ENCODE results near the gene LGALS3.
A peak's percentile ranks its signal among the peaks of the same experiment; 100 is the strongest.

Gene LGALS3

DNA sequence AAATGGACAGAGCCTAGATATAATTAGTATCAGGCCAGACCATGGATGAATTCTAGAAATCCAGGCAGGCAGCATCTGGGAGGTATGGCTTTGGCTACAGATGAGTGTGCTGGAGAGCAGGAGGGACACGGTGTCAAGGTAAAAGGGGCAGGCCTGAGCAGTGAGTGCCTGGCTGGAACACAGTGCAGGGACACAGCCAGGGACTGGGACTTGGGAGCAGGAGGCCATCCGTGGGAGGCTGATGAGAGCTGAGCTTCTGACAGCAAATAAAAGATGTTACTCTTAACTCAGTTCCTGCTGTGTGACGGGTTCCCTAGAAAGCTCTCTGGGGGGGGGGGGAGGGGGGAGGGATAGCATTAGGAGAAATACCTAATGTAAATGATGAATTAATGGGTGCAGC lies 13.6 kb upstream of the LGALS3 start:
- H3K27ac ChIP-seq = no peak overlapping the region
- no peak for TF ChIP-seq ZFX (IDR thresholded peaks at IDR 0.05)
- TF ChIP-seq, protein P1, sequence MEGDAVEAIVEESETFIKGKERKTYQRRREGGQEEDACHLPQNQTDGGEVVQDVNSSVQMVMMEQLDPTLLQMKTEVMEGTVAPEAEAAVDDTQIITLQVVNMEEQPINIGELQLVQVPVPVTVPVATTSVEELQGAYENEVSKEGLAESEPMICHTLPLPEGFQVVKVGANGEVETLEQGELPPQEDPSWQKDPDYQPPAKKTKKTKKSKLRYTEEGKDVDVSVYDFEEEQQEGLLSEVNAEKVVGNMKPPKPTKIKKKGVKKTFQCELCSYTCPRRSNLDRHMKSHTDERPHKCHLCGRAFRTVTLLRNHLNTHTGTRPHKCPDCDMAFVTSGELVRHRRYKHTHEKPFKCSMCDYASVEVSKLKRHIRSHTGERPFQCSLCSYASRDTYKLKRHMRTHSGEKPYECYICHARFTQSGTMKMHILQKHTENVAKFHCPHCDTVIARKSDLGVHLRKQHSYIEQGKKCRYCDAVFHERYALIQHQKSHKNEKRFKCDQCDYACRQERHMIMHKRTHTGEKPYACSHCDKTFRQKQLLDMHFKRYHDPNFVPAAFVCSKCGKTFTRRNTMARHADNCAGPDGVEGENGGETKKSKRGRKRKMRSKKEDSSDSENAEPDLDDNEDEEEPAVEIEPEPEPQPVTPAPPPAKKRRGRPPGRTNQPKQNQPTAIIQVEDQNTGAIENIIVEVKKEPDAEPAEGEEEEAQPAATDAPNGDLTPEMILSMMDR (conservative IDR thresholded peaks at IDR 0.05) = no peak

DNA sequence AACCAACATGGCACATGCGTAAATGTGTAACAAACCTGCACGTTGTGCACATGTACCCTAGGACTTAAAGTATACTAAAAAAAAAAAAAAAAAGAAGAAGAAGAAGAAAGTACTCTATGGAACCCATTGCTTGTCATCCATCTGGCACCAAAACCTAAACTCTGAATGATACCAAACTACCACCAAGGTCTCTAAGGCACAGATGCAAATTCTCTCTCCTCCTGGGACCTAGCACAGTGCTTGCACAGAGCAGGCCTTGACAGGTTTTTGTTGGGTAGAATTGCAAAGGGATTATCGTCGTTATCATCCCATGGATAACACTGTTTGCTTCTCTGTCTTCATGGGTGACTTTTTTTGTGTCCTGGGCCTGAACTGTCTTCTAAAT lies 13.2 kb upstream of the LGALS3 start:
- no peak for TF ChIP-seq ZFX (IDR thresholded peaks at IDR 0.05)
- TF ChIP-seq, protein P1 (conservative IDR thresholded peaks at IDR 0.05) = no peak
- no peak overlapping the region for H3K27ac ChIP-seq

DNA sequence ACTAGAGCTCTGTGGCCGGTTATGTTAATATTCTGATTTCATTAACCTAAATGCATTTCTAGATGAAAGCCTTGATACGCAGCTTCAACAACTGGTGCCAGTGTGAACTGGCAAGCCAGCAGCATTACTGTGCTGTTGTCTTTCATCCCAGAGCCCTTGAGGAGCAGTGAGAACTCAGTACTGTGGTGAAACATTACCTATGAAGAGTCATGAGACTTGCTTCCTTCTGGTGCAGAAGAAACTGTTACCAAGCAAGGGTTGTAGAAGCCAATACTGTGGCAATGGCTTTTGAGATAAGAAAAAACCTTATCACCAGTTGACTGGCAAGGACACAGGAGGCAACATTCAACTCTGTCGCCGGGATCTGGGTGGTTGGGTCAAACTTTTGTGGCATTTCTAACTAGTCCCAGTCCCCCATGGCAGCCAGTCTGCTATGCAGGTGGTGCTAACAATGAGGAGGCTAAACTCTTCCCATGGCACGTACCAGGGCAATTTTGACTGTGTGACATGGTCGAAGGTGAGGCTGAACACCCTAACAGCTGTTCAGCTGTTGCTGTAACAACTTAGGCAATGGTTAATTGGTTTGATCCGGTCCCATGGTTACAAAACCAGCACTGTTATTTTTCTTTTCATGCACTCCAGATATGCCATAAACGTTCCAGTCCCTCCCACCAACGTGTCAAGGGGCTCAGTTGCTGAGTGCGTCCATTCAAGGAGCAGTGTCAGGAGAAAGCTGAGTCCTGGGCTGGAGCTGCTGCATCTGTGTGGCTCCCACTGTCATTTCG lies 12.6 kb upstream of the LGALS3 start:
- TF ChIP-seq, protein P1 (conservative IDR thresholded peaks at IDR 0.05) = no peak
- no peak for TF ChIP-seq ZFX (IDR thresholded peaks at IDR 0.05)
- H3K27ac ChIP-seq = no peak overlapping the region

DNA sequence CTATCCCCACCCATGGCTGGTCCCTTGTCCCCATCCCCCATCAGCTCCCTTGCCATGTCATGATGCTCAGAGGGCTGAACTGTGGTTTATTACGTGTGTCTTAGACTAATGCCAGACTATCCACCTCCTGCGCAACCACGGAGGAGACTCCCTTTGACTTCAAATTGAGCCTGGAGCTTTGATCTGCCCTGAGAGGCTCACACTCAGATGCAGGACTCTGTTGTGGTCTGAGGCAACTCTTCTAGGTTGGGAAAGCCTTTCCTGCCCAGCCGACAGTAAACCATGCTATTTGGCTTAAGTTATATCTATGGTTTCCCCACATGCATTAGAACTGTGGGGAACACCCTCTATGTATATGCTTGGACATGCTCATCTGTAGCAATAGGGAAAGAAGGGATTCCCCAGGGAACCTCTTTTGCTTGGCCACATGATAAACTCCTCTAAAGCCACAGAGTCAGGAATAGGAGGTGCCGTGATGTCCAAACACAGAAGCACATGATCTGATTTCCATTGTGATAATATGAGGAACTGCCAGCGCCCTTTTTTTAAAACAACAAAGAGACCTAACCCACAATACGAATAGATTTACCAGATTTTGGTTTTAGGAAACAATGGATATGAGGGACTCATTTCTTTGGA lies 11.1 kb upstream of the LGALS3 start:
- TF ChIP-seq ZFX (IDR thresholded peaks at IDR 0.05) = no peak
- TF ChIP-seq, protein P1 (conservative IDR thresholded peaks at IDR 0.05) = no peak
- H3K27ac ChIP-seq = peak overlapping the region; percentile 29; the same call in 1 of the 2 replicates

DNA sequence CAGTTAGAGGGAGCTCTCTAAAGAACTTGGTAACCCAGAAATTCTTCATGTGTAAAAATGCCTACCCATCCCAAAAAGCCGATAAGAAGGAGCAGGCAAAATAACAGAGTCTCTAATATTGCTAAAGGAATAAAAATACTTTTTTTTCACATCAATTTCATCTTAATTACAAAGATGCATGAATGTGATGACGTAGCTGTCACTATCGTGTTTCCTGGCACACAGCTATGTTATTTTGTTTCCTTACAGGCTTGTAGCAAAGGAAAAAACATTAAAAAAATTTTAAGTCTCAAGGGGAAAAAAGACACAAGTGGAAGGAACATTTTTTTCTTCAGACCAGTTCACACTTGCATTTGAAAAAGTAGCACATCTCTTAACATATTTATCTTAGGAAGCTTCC lies 10.3 kb upstream of the LGALS3 start:
- H3K27ac ChIP-seq = peak overlapping the region; percentile 29; the same call in 1 of the 2 replicates
- TF ChIP-seq, protein P1 (conservative IDR thresholded peaks at IDR 0.05) = no peak
- no peak for TF ChIP-seq ZFX (IDR thresholded peaks at IDR 0.05)

DNA sequence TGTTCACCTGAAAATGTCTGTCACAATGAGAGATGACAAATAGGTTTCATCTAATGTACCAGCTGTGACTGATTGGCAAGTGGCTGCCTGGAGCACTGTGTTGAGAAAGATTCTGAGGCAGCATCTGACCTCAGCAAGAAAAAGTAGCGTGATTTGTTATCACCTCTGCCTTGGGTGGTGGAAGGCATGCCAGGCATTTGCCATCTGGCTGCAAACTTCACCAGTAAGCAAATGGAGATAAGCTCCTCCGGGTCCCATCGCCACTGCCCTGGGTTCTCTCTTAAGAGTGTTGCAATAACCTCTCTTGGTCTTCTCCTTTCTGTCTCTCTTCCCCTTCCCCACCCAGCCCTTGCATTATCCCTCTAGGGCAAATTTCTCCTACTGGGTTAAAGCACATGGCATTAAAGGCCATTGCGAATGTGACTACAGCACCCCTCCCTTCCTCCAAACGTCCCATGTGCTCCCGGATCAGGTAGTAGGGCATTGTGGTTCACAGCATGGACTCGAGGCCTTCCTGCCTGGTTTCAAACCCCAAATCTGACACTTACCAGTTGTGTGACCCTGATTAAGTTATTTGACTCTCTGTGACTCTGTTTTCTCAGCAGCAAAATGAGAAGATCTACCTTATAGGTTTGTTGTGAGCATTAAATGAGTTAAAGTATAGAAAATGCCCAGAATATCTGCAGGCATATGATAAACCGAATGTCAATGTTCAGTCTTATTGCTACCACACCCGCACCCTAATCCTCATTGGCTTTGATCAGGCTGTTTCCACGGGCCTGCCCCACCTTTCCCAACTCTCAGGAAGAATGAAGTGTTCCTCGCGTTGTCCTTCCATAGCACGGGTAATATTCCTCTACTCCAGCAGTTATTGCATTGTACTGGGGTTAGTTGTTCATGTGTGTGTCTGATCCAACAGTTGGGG lies 8.2 kb upstream of the LGALS3 start:
- TF ChIP-seq, protein P1 (conservative IDR thresholded peaks at IDR 0.05) = no peak
- TF ChIP-seq ZFX (IDR thresholded peaks at IDR 0.05) = no peak
- H3K27ac ChIP-seq = peak overlapping the region; percentile 96
